GM12874 (cell line): ENCODE measurements around the gene TLR2.

Experiments
- CTCF ChIP-seq: IDR thresholded peaks from 2 replicates; pipeline ENCODE4 v1.5.1; 2011; ENCODE audit warnings: low read depth, mild to moderate bottlenecking, control low read depth, low read length, moderate library complexity; ENCODE audit not compliant: insufficient read depth

Gene TLR2

GRCh38 chr4:153755186-153755585 lies 71.1 kb downstream of the TLR2 start:
- TF ChIP-seq CTCF, result no peak
